Liver (tissue), 3 donors: ENCODE data around the gene PRKCH.

Experiments
- EGR1 ChIP-seq, 2 donors: IDR thresholded peaks; 2 replicates each; pipeline ENCODE4 v1.6.1; 2016 to 2018; ENCODE audit warnings: antibody characterized with exemption in 2 of 2, low read depth in 2 of 2
- HNF4G ChIP-seq: IDR thresholded peaks from 2 replicates; pipeline ENCODE4 v1.6.1; 2016; ENCODE audit warnings: antibody characterized with exemption
- JUND ChIP-seq, 2 donors: IDR thresholded peaks; 2 replicates each; pipeline ENCODE4 v1.6.1; 2016; ENCODE audit warnings: antibody characterized with exemption in 2 of 2
- MAX ChIP-seq: IDR thresholded peaks from 2 replicates; pipeline ENCODE4 v1.6.1; 2016; ENCODE audit warnings: antibody characterized with exemption
- RAD21 ChIP-seq, 2 donors: IDR thresholded peaks; 2 replicates each; pipeline ENCODE4 v1.6.1; 2016; ENCODE audit warnings: antibody characterized with exemption in 2 of 2, mild to moderate bottlenecking in 2 of 2
- REST ChIP-seq: IDR thresholded peaks from 2 replicates; pipeline ENCODE4 v1.6.1; 2016; ENCODE audit warnings: antibody characterized with exemption, mild to moderate bottlenecking
- SP1 ChIP-seq: IDR thresholded peaks from 2 replicates; pipeline ENCODE4 v1.6.1; 2018; ENCODE audit warnings: antibody characterized with exemption, mild to moderate bottlenecking
- TAF1 ChIP-seq: conservative IDR thresholded peaks from 2 replicates; pipeline ENCODE4 v1.6.1; 2016; ENCODE audit warnings: antibody characterized with exemption, mild to moderate bottlenecking
- YY1 ChIP-seq: IDR thresholded peaks from 2 replicates; pipeline ENCODE4 v1.6.1; 2016; ENCODE audit warnings: antibody characterized with exemption, mild to moderate bottlenecking
- TF ChIP-seq, protein P1 (sequence below): fragments of 150-350 bp; IDR thresholded peaks from 2 replicates; pipeline ENCODE4 v1.5.1; 2017; ENCODE audit warnings: improper control_type of control experiment, low read depth, low read length; ENCODE audit not compliant: missing input control
- TF ChIP-seq, protein P2 (sequence below): IDR thresholded peaks from 2 replicates; pipeline ENCODE4 v1.6.1; 2016; ENCODE audit warnings: antibody characterized with exemption
- donor health status: healthy.
- donor health status: healthy.

DNA sequence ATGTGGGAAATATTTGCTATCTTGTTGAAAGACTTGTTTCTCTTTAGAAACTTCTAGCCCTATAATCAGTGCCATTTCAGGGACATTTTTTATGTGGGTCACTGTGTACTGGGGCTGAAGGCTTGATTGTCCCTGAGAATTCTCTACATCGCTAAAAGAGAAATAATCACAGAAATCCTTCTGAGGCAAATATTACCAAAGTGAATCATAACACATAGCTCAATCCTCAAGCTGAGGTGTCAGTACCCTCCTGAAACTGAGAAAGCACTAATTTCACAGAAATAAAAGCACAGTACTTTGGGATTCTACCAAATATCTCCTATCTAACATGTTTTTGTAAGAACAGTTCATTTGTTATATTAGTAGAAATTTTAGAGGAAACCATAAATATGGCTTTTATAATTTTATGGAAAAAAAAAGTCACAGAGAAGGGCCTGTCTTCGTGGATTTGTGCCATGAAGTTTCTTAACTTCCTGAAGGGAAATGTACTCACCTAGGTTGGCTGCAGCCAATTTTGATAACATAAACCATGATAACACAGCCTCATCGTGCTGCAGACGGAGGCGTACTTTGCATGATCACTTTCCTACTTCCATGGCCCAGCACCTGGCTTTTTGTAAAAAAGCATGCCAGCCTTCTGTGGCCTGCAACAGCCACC is 210.2 kb downstream of the PRKCH start:
- TF ChIP-seq SP1 (no peak), MAX (no peak), EGR1 (IDR thresholded peaks at IDR 0.05; ENCODE audit: low read depth in 2 of 2) (no peak), JUND (IDR thresholded peaks at IDR 0.05) (no peak), RAD21 (IDR thresholded peaks at IDR 0.05) (no peak), REST (no peak), TAF1 (no peak), YY1 (no peak), HNF4G (no peak)
- TF ChIP-seq, protein P1, sequence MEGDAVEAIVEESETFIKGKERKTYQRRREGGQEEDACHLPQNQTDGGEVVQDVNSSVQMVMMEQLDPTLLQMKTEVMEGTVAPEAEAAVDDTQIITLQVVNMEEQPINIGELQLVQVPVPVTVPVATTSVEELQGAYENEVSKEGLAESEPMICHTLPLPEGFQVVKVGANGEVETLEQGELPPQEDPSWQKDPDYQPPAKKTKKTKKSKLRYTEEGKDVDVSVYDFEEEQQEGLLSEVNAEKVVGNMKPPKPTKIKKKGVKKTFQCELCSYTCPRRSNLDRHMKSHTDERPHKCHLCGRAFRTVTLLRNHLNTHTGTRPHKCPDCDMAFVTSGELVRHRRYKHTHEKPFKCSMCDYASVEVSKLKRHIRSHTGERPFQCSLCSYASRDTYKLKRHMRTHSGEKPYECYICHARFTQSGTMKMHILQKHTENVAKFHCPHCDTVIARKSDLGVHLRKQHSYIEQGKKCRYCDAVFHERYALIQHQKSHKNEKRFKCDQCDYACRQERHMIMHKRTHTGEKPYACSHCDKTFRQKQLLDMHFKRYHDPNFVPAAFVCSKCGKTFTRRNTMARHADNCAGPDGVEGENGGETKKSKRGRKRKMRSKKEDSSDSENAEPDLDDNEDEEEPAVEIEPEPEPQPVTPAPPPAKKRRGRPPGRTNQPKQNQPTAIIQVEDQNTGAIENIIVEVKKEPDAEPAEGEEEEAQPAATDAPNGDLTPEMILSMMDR: no peak
- TF ChIP-seq, protein P2, sequence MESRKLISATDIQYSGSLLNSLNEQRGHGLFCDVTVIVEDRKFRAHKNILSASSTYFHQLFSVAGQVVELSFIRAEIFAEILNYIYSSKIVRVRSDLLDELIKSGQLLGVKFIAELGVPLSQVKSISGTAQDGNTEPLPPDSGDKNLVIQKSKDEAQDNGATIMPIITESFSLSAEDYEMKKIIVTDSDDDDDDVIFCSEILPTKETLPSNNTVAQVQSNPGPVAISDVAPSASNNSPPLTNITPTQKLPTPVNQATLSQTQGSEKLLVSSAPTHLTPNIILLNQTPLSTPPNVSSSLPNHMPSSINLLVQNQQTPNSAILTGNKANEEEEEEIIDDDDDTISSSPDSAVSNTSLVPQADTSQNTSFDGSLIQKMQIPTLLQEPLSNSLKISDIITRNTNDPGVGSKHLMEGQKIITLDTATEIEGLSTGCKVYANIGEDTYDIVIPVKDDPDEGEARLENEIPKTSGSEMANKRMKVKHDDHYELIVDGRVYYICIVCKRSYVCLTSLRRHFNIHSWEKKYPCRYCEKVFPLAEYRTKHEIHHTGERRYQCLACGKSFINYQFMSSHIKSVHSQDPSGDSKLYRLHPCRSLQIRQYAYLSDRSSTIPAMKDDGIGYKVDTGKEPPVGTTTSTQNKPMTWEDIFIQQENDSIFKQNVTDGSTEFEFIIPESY: no peak
